K562 (cell line): ENCODE measurements around the gene LRRC74B. TPM values are rescaled to one million over a fixed set of nuclear protein-coding genes. Genes with fewer than 3 reads are reported as not detected.
A peak's percentile ranks its signal among the peaks of the same experiment; 100 is the strongest.

Experiments
- ATAC-seq: fragments of 200-7000 bp; cut with Tn5 transposase; 3 replicates; pipeline ENCODE4 v1.9.1; 2020; ENCODE audit warnings: moderate library complexity
- BruUV-seq: library from RNA; stranded (reverse); fragments of 400-500 nt; replicated peaks from 2 replicates; lab custom pipeline; 2021; lab: Mats Ljungman, UMichigan
- CTCF ChIA-PET: fragments of 300-600 bp; formaldehyde crosslinking; extraction: SDS; loops from one replicate; lab custom pipeline; 2021; ENCODE audit warnings: low intra/inter-chr PET ratio; lab: Yijun Ruan, JAX
- POLR2A ChIA-PET: fragments of 300-600, 350-650 bp; sonication (Branson Sonifier 250); formaldehyde crosslinking; extraction: SDS; loops from one replicate; lab custom pipeline; 2021; ENCODE audit warnings: antibody characterized with exemption, inconsistent platforms; lab: Yijun Ruan, JAX
- DNase-seq, 4 experiments: peaks; one replicate each; pipeline versions ENCODE4 v3.0.0 to v3.0.0-alpha.2; 2011 to 2018; ENCODE audit warnings: low spot score in 3 of 4, mixed read lengths in 3 of 4; ENCODE audit errors: extremely low read depth in 1 of 4
- FAIRE-seq: peaks from 2 replicates; lab custom pipeline; 2011; peaks lifted over from hg19 to GRCh38; lab: Jason Lieb, UNC
- H2AFZ ChIP-seq: 2 replicates; pipeline ENCODE4 v1.6.0; 2011; ENCODE audit warnings: low read depth, low read length, control low read depth, inconsistent platforms
- H3K27ac ChIP-seq: fragments of 200-600 bp; 3 replicates; pipeline ENCODE4 v1.8.0; 2011; ENCODE audit warnings: low read depth, mild to moderate bottlenecking, control low read depth, inconsistent platforms, low read length, moderate library complexity, mixed read lengths; ENCODE audit errors: extremely low read depth
- H3K27me3 ChIP-seq, 2 experiments: fragments of 300-600 bp in 1 of 2; 2 replicates in 1 of 2; 3 replicates in 1 of 2; pipeline versions ENCODE4 v1.6.0 to v1.8.0; 2011; ENCODE audit warnings: inconsistent platforms in 2 of 2, low read length in 2 of 2, mild to moderate bottlenecking in 1 of 2, mixed read lengths in 1 of 2, moderate library complexity in 1 of 2; ENCODE audit not compliant: control insufficient read depth in 2 of 2, insufficient read depth in 2 of 2
- H3K36me3 ChIP-seq: fragments of 300-600 bp; 3 replicates; pipeline ENCODE4 v1.8.0; 2011; ENCODE audit warnings: mild to moderate bottlenecking, low read length, inconsistent platforms; ENCODE audit not compliant: control insufficient read depth, insufficient read depth
- H3K4me1 ChIP-seq, 2 experiments: fragments of 200-600 bp in 1 of 2; replicated peaks in 1 of 2; 2 replicates in 1 of 2; 3 replicates in 1 of 2; pipeline versions ENCODE4 v1.5.1 to v1.8.0; 2011; ENCODE audit warnings: inconsistent platforms in 2 of 2, low read length in 2 of 2, mild to moderate bottlenecking in 1 of 2, mixed read lengths in 1 of 2, moderate library complexity in 1 of 2; ENCODE audit not compliant: control insufficient read depth in 2 of 2, insufficient read depth in 2 of 2
- H3K4me2 ChIP-seq: 2 replicates; pipeline ENCODE4 v1.6.1; 2011; ENCODE audit warnings: low read length, control low read depth, inconsistent platforms, mixed read lengths; ENCODE audit not compliant: insufficient read depth
- H3K4me3 ChIP-seq: fragments of 200-600 bp; sonication (generic), shearing (Covaris generic); 2 replicates; pipeline ENCODE4 v1.5.1; 2016; ENCODE audit warnings: control low read depth, inconsistent platforms
- H3K79me2 ChIP-seq: fragments of 200-600 bp; 3 replicates; pipeline ENCODE4 v1.8.0; 2011; ENCODE audit warnings: low read length, inconsistent platforms; ENCODE audit not compliant: control insufficient read depth, insufficient read depth
- H3K9ac ChIP-seq, 2 experiments: 2 replicates each; pipeline versions ENCODE4 v1.6.0 to v1.6.1; 2011; ENCODE audit warnings: low read depth in 2 of 2, low read length in 2 of 2, control low read depth in 1 of 2, inconsistent platforms in 1 of 2, mild to moderate bottlenecking in 1 of 2, mixed read lengths in 1 of 2; ENCODE audit not compliant: insufficient read depth in 1 of 2
- H3K9me1 ChIP-seq: one replicate; pipeline ENCODE4 v1.6.0; 2011; ENCODE audit warnings: inconsistent platforms, mild to moderate bottlenecking, low read length, moderate library complexity; ENCODE audit not compliant: control insufficient read depth, insufficient read depth
- H3K9me3 ChIP-seq: replicated peaks from 2 replicates; pipeline ENCODE4 v1.5.1; 2011; ENCODE audit warnings: low read depth, low read length, inconsistent platforms; ENCODE audit not compliant: control insufficient read depth, insufficient read depth
- H4K20me1 ChIP-seq: replicated peaks from 2 replicates; pipeline ENCODE4 v1.6.1; 2011; ENCODE audit warnings: low read length, inconsistent platforms, mixed read lengths; ENCODE audit not compliant: control insufficient read depth, insufficient read depth
- IRF1 ChIP-seq: sonication (generic); formaldehyde crosslinking; IDR thresholded peaks from 2 replicates; pipeline ENCODE4 v1.8.0; 2022; ENCODE audit warnings: missing genetic modification reagents, mild to moderate bottlenecking, borderline replicate concordance
- MTA3 ChIP-seq: fragments of 450-650 bp; formaldehyde crosslinking; IDR thresholded peaks from 2 replicates; pipeline ENCODE4 v1.6.1; 2017; ENCODE audit warnings: mild to moderate bottlenecking, borderline replicate concordance
- NONO ChIP-seq, 2 experiments: fragments of 200-400 bp in 1 of 2; fragments of 450-650 bp in 1 of 2; formaldehyde crosslinking in 1 of 2; IDR thresholded peaks; 2 replicates each; pipeline ENCODE4 v1.6.1; 2017; ENCODE audit warnings: low read depth in 2 of 2, mild to moderate bottlenecking in 2 of 2, moderate library complexity in 2 of 2, low read length in 1 of 2
- REST ChIP-seq, 2 experiments: fragments of 450-650 bp; formaldehyde crosslinking in 1 of 2; IDR thresholded peaks; 2 replicates each; pipeline versions ENCODE4 v1.4.0 to v1.6.1; 2014 to 2020; ENCODE audit warnings: mild to moderate bottlenecking in 2 of 2, borderline replicate concordance in 1 of 2, low read depth in 1 of 2
- STAT6 ChIP-seq: sonication (generic); formaldehyde crosslinking; IDR thresholded peaks from 2 replicates; pipeline ENCODE4 v1.8.1; 2023; ENCODE audit warnings: mild to moderate bottlenecking, missing genetic modification reagents
- TAF15 ChIP-seq: fragments of 200-400 bp; formaldehyde crosslinking; IDR thresholded peaks from 2 replicates; pipeline ENCODE4 v1.6.1; 2017; ENCODE audit warnings: mild to moderate bottlenecking, low read depth, low read length, moderate library complexity
- ZNF436 ChIP-seq: fragments of 250-450, 450-650 bp; sonication (Bioruptor Pico); formaldehyde crosslinking; IDR thresholded peaks from 2 replicates; pipeline ENCODE4 v1.7.0; 2020; ENCODE audit warnings: mild to moderate bottlenecking
- WGBS: fragments of 100-300 bp; shearing (Covaris generic); methylation state at CpG from one replicate; pipeline ENCODE4 v1.1.6; 2016; ENCODE audit warnings: low coverage, mixed read lengths; ENCODE audit not compliant: insufficient coverage; ENCODE audit errors: missing lambda C conversion rate; 5-methylcytosine and 5-hydroxymethylcytosine counted together
- in situ Hi-C: fragments of 300-500 bp; cut with MboI; formaldehyde crosslinking; loops from 4 replicates; pipeline ENCODE4 v1.15.0; 2018; ENCODE audit warnings: inconsistent platforms, mixed read lengths
- intact Hi-C: fragments of 100-400 bp; cut with micrococcal nuclease; formaldehyde crosslinking; loops from 2 replicates; pipeline ENCODE4 v1.14.2; 2022
- polyA plus RNA-seq, 8 experiments: library from polyadenylated mRNA; depleted of rRNA in 4 of 8; stranded (reverse) in 5 of 8; unstranded in 3 of 8; fragments of >200 nt; fragmentation: Nextera tagmentation in 2 of 8; fragmentation: Illumina TruSeq in 1 of 8; extraction: Ambion mirVana in 2 of 8; extraction: Trizol in 1 of 8; gene quantifications; 2 replicates each; pipeline versions ENCODE4 v1.2.1 to v1.2.3, GENCODE V29; 2011 to 2014; ENCODE audit warnings: inconsistent platforms in 1 of 8, missing spikeins in 1 of 8
- total RNA-seq, 7 experiments: library from RNA; depleted of rRNA in 6 of 7; stranded (reverse); fragments of >200 nt in 6 of 7; fragmentation: Illumina TruSeq in 2 of 7; extraction: Trizol in 2 of 7; gene quantifications; 2 replicates each; pipeline versions ENCODE4 v1.2.1 to v1.2.3, GENCODE V29; 2011 to 2021; ENCODE audit warnings: low replicate concordance in 1 of 7

LRRC74B gene
- total and polyA plus RNA-seq, 9 of the 15 experiments (the other 6 are each of a cell fraction or from before 2014, with no cell fraction given), result not detected

- no peak overlapping the region for H2AFZ ChIP-seq
- WGBS, result 92% methylated on average over 27 of the region's 27 CpGs
- no peak overlapping the region for H3K27ac ChIP-seq
- ATAC-seq, result no peak
- in situ Hi-C loops, result no loop called here
- no peaks in the 10 kb centered on the region for H3K27me3 ChIP-seq
- peaks cover 91% of the 10 kb centered on the region for H3K36me3 ChIP-seq
- CTCF ChIA-PET, result no interaction called here
- intact Hi-C loops, result no loop called here
- TSS peak; percentile 14 for BruUV-seq
- no peak overlapping the region for H3K4me3 ChIP-seq
- no peaks in the 10 kb centered on the region for H3K9me1 ChIP-seq
- no peak for FAIRE-seq
- H3K79me2 ChIP-seq, result peaks cover 27% of the 10 kb centered on the region
- no peak overlapping the region for H3K4me2 ChIP-seq
- POLR2A ChIA-PET, result interaction anchor here (0.6 to 17.9 kb wide), 15 partner anchors 8 to 642 kb away, joined by 3 to 451 read pairs (median 5); partner anchors contain the start of genes AIFM3, LZTR1 and P2RX6
- peaks cover 12 to 92% of the 10 kb centered on the region in 2 experiments for H3K4me1 ChIP-seq
- H3K9ac ChIP-seq, result peak overlapping the region in 1 of 2 experiments; percentile 93; a peak in 2 of 4 replicates
- H4K20me1 ChIP-seq, result peaks cover 35% of the 10 kb centered on the region; the same call in 1 of the 2 replicates
- no peak for DNase-seq
- no peaks in the 10 kb centered on the region for H3K9me3 ChIP-seq
- TF ChIP-seq TAF15 (no peak), REST (IDR thresholded peaks at IDR 0.05; ENCODE audit: borderline replicate concordance) (no peak), REST (CRISPR knock-in tag; IDR thresholded peaks at IDR 0.05; ENCODE audit: low read depth) (0 out of 2 replicates have a peak, but pooled peaks have one; percentile 11), NONO (IDR thresholded peaks at IDR 0.05; ENCODE audit: low read depth in 2 of 2, low read length in 1 of 2) (no peak), ZNF436 (CRISPR knock-in tag) (0 out of 2 replicates have a peak, but pooled peaks have one; percentile 43), MTA3 (no peak), IRF1 (CRISPR knock-in tag) (no peak), STAT6 (CRISPR knock-in tag) (no peak)
Measured at GRCh38 chr22:20996598-20997535, 48.9 kb upstream of the LRRC74B start.
